GM19240 (cell line): ENCODE data around the gene PTGER2.

ENCODE experiments used
- DNase-seq: peaks from one replicate; pipeline ENCODE4 v3.0.0; 2011; ENCODE audit warnings: low spot score; ENCODE audit not compliant: insufficient read length

Gene PTGER2

DNA sequence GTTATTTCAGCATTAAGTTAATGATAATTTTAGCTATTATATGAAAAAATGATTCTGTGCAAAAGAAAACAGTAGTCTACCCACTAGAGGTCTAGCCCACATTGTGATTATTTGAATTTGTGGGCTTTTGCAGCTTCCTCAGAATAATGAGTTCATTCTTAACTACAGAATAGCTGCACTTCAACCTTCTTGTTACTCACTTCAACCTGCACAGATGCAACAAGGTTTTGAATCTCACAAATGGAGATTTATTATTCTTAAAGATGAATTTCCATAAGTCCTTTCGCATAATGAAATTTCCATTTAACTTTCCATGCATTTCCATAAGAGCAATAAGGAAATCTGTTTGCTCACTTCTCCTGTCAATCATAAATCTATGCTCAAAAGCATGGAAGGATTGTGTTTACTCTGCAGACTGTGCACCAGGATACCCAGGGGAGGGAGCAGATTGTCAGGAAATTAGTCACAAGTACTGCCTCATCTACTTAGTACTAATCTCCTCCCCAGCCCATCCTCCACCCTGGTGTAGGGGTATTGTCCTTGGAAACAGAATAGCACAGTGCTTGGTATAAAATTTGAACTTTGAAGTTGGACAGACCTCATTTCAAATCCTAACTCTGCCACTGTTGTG, 24.1 kb downstream of the PTGER2 start:
- DNase-seq: no peak

DNA sequence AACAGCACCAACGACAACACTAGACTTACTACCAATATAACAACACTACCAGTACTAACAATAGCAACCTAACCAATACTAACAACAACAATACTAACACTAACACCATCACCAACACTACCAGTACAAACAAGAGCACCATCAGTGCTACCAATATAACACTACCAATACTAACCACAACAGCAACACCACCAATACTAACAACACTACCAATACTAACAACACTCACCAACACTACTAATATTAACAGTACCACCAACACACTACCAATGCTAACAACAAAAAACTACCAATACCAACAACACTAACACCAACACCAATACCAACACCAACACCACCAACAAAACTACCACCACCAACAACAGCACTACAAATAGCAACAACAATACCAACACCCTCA, 25.1 kb downstream of the PTGER2 start:
- DNase-seq: no peak

DNA sequence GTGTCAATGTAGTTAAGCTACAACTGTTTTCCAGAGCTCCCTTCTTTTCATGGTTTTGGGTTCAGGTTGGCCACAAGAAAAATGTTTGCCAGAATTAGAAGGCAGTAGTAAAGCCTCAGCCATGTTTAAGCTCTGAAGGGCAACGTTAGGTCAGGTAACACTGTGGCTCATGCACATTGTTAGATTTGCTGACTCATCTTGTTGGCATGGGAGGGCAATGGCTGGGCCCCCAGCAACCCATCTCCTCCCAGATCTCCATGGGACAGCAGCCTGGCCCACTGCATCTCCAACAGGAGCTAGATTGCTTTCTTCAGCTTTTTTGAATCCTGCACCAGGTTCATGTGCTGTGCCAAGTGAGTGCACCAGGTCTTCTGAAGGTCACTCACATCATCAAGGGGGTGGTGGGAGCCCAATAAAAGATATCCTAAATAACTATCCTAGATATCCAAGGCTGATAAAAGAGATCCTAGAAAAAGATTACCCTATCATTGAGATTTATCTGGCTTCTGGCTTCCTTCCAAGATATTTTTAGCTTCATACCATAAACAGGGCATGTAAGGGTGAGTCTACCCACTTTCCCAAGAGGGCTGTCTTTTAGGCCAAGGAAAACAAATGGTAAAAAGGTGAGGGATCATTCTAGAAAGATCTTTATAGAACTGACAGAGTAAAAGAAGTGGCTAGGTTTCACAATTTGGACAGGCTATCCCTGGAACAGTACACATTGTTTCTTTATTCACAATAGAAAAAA, 28.9 kb downstream of the PTGER2 start:
- no peak for DNase-seq

DNA sequence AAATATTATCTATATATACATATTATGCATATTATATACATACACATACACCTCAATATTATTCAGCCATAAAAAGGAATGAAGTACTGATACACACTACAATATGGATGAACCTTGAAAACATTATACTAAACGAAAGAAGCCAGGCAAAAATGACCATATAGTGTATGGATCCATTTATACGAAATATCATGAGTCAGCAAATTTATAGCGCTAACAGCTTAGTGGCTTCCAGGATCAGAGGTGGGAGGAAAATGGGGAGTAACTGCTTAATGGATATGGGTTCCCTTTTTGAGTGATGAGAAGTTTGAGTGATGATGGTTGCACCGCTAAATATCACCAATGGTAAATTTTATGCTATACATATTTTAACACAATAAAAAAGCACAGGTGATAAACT, 32.7 kb downstream of the PTGER2 start:
- no peak for DNase-seq

DNA sequence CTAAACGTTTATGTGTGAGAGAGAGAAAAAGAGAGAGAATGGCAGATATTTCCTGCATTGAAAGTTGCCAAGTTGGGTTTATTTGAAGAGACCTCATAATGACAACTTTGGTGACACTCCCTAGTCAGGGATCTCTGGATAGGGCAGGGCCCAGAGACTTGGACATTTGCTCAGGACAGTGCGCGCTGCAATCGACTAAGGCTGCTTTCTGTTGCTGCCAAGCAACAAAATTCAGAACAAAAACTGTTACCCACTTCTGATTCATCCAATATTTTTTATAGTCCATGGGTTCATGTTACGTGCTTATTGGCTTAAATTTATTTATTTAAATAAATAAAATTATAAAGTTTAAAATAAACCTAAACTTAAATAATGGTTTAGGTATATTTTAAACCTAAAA, 34.2 kb downstream of the PTGER2 start:
- no peak for DNase-seq

DNA sequence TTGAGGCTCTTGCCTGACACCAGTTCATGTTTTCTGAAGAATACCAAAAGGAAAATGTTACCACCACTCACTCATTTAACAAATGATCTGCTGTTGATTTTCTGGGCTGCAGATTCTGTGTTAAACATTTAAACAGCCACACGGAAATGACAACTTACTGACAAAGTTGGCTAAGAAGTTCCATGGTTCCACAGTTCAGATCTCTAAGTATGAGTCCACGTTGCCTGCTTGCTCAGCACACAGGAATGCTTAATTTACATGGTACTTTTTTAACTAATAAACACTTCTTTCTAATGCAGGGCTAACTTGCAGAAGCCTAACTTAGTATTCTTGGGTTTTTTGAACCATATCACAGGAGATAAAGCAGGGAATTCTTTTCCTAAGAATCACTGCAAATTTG, 34.7 kb downstream of the PTGER2 start:
- DNase-seq: no peak

DNA sequence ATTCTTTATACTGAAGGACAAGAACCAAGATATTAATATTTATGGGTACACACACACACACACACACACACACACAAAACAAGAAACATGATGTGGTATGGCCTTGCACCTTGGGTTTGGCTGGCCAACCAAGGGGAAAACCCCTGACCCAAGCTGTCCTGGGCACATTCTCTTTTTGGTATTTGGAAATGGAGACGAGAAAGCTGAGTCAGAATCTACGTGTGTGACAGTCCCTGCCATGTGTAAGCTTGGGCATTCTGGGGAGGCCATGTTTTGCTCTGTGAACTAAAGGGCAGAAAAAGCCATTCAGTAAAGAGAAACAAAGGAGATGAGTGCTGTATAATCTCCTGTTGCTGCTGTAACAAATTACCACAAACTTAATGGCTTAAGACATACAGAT, 35.6 kb downstream of the PTGER2 start:
- DNase-seq: no peak

DNA sequence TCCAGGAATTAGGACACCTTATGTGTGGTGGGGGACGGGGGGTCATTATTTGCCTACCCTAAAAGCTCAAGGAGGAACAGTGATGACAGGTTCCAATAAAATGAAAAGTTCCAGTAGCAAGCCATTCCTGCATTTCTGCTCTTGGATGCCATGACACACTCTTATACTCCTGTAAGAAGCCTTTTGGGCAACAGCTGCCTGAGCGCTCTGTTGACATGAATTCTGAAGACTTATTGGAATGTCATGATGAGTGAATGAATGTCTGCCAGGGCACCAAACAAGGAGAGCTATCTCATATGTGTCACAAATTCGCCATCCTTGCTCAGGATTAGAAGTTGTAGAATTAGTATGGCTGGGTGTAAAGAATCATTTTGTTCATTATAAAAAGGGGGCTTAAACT, 36.3 kb downstream of the PTGER2 start:
- no peak for DNase-seq

DNA sequence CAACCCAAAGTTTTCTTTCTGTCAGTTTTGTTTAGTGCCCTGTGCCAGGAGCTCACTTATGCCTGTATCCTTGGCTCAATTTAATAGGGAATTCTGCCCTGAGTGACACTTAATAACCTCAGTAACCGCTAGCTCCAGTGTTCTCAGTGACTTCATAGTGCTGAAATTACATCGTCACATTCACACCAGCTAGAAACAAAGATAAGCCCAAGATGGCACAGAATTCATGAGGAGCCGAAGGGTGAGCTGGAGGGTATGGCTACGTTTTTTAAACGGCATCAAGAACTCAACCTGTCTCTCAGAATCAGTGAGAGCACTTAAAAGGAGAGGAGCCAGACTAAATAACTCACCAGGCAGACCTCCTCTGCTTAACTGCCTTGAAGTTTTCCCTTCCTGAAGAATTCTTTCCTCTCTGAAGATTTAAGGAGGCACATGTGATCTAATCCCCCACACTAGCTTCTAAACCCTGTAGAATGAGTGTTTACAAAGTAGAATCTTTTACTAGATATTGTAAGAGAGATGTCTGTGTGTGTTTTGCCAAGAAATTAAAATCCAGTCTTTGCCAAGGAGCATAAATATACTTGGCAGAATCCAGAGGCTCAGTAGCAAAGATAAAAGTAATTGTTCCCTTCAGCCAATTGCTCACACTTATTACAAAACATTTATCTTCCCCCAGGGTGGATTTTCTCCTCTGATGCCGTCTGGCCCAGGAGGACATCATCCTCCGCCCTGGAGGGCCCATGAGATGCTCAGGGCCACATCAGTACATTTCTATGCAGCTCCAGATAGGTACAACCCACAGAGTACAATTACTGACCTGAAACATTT, 37.3 kb downstream of the PTGER2 start:
- no peak for DNase-seq

DNA sequence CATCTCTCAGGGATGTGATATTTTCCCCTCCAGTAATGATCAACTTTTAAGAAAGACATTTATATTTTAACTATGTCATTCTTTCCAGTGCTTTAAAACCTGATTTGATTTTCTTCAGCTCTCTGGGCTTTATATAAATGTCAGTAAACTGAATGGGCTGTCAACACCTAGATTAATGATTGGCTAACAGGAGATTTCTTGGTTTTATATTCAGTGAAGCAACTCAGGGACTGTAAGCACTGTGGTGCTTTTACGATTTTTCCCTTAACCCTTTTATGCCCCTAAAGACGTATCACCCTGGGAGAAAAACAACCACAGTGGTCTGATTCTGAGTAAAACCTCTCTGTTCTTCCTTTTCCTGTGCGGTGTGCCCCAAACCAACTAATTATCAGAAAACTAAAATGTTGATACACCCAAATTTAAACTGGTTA, 38.0 kb downstream of the PTGER2 start:
- no peak for DNase-seq

DNA sequence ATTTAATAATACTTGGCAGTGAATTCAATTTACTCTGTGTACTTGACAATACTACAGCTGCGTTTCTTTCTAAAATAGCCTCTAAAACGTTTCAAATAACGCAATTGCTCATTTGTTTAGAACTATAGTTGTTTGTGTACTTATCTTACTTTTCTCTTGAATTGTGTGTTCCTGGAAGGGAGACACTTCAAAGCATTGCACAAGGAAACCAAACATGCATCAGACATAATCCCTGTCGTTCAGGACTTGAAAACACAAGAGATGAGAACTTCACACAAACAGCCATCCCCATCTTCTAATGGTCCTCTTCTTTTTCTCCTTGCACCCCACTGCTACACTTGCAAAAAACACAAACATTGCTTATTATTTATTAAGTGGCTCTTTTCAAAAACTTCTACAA, 38.5 kb downstream of the PTGER2 start:
- no peak for DNase-seq

DNA sequence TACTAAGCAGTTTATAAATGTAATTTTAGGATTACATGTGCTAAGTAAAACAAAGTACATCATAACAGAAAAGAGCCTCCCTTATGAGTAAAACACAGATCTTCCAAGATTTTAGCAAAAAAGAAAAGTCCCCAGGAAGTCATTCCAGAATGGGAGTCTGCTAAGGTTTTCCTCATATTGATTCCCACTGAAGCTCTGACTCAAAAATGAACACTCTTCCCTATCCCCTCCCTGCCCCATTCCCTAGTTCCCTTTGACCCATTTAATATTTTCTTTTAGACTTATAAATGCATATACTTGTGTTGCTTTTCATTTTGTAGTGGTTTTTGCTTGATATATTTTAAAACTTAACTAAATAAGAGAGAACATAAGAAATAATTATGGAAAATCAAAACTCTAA, 40.1 kb downstream of the PTGER2 start:
- DNase-seq: no peak

DNA sequence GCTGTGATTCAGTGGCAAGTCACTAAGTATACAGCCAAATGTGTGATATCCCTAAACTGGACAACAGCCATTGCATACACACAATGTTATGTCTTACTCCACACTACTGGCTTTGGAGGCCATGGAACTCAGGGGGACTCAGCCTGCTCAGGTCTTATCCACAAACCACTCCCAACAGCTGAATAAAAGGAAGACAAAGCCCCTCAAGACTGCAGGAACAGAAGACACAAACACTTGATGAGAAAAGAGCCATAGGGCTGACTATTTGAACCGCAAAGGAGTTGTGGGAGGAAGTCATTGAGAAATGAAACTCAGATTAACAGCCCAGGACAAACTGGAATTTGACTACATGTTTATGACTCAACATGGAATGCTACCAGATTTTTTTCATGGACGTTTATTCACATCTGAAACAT, 40.9 kb downstream of the PTGER2 start:
- no peak for DNase-seq

DNA sequence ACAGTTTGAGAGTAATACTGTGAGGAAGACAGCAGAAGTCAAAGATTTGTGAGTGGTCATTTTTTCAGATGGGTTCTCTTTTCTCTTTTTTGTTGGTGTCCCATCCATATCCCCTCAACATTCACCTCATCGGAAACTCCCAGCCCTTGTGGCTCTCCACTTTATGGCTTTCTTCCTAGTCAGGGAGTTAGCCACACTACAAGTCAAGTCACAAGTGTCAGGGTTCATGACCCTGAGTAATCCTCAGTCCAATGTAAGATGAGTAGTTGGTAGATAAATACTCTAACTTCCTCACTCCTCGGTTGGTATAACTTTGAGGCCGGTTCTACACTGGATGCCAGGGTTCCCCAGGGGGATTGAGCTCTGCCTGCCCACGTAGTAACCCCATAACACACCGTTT, 41.4 kb downstream of the PTGER2 start:
- no peak for DNase-seq

DNA sequence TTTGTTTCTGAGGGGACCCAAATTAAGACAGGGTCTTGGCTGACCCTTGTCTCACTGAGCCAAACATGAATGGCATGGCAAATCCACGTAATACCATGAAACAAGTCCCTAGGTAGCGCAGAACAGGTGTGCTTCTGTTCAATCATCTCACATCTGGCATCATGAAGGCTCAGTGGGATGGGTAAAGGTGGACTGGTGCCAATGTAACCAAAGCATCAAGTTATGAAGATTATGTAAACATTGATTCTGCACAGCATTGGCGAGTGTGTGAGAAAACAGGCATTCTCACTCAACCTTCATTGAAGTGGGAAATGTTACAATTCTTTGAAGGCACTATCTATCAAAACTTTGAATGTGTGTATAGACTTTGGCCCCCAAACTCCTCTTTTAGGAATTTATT, 41.9 kb downstream of the PTGER2 start:
- no peak for DNase-seq

DNA sequence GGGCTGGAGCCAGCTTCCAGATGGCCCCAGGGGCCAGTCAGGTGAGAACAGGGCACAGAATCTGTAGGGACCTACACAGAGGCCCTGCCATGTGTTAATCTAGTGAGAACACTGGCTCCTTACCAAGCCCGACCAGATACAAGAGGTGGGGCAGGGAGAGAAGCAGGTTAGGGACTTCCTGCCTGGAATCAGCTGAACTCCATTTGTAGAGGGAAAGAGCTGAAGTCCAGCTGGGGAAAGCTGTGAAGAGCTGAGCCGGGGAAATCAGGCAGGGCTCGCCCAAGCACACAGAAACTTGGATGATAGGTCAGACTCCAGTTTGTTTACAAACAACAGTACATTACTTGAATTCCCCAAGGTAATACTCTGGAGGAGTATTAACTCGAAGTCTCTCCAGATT, 46.7 kb downstream of the PTGER2 start:
- DNase-seq: no peak

DNA sequence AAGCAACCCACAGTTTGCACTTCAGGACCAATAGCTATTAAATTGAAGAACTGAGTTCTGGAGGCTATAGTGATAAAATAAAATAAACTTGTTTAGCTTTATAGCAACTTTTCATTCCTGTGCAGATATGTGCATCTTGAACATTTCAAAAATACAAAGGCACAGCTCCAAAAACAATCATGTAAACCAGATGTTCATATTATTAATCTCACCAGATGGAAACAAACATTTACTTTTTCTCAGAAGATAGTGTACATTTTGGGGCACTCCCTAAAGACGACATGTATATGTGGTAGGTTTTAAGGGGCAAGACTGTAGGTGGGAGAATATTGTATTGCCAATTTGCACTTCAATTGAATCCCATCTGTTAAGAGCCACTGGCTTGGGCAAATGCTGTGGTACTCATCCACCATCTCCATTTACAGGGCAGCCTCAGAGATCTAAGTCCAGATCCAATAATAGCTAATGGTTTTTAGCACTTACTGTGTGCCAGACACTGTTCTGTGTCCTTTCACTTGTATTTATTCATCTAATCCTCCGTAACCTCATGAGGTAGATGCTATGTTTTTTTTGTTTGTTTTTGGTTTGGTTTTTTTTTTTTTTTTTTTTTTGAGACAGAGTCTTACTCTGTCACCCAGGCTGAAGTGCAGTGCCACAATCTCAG, 49.1 kb downstream of the PTGER2 start:
- DNase-seq: no peak

DNA sequence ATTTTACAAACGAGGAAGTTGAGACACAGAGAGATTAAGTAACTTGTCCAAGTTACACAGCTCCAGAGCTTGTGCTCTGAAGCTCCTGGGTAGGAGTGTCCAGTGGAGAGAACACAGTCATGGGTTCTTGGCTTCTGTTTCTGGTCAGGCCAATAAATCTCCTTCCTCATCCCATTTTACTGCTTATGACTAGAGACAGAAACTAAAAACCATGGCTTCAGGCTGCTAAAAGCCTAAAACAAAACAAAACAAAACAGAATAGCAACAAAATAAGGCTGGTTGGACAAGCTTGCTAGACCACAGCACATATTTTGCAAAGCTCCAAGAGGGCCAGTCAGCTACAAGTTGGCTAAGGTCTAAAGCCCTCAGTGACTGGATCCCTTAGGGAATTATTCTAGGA, 49.8 kb downstream of the PTGER2 start:
- no peak for DNase-seq

DNA sequence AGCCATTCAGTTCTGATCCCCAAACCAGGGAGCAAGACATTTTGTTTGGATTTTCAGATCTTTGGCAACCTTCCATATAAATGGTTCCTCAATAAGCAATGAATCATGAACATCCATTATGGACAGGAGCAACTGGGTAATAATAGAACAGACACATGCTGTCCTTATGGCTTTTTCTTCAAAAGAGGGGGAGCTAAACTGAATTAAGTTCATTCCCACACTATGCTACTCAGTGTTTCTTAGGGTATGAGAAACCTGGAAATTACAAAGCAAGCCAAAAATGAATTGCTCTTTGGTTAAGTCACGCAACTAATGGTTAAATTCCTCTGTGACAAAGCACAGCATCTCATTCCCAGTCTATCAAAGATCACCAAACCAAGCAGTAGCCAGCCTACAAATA, 51.0 kb downstream of the PTGER2 start:
- DNase-seq: no peak

DNA sequence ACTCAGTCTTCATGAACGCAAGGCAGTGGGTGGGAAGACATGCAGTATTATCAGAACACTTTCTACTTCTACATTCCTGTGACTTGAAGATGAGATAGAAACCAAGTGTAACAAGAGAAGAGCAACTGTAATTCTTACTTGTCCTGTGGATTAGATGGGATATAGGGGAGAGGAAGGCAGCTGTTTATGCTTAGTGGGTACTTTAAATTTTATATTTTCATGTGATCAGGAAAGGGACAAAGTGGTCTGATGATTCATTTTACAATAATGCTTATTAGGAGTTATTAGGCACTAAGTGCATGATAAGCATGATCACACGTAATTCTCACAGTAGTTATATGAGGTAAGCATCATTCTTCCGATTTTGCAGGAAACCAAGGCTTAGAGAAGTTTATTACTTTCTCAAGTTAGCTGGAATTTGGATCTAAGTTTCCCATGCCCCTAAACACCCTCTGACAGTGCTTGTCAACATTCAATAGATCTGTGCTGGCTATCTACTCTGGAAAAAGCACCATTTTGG, 52.7 kb downstream of the PTGER2 start:
- no peak for DNase-seq

DNA sequence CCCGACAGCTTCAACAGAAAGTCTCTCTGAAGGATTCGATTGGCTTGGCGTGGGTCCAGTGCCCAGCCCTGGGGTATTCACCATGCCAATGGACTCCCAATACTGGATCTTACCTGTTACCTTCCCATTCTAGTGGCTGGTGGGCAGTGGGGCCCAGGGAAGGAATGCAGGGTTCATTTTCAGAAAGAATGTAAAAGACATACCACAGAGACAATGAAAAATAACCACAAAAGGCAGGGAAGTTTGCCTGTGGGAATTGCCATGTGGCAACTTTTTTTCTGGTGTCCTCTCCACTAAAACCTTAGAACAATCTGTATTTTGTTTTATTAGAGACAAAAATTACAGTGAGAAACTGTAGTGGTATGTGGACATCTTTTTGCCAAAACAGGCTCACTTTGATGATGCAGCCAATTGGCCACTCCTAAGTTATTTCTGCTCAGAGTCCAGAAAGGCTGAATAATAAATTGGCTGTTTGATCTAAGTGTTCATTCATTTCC, 55.2 kb downstream of the PTGER2 start:
- no peak for DNase-seq
